ENCODE results near the gene GRIK4.

- TF ChIP-seq CTCF (conservative IDR thresholded peaks at IDR 0.05; ENCODE audit: low read length), result no peak
- no peak for TF ChIP-seq EZH2phosphoT487 (IDR thresholded peaks at IDR 0.05; ENCODE audit: borderline replicate concordance, low read depth, low read length)
Measured at GRCh38 chr11:120746836-120747609, 235.5 kb downstream of the GRIK4 start.

Data from OCI-LY7 (cell line).